DOHH2 (cell line): ENCODE measurements around the gene SART3.

Experiments
- H3F3A ChIP-seq: fragments of 200-600 bp; sonication (generic), shearing (Covaris generic); 2 replicates; pipeline ENCODE4 v1.6.0; 2016; ENCODE audit warnings: antibody characterized with exemption, mild to moderate bottlenecking; ENCODE audit not compliant: control insufficient read depth, insufficient read depth
- H3K27ac ChIP-seq: fragments of 200-600 bp; sonication (generic); 2 replicates; pipeline ENCODE4 v1.5.1; 2014; ENCODE audit warnings: low read depth, mild to moderate bottlenecking, low read length, moderate library complexity
- H3K27me3 ChIP-seq: fragments of 200-600 bp; sonication (generic); 2 replicates; pipeline ENCODE4 v1.6.1; 2014; ENCODE audit warnings: mild to moderate bottlenecking, low read length, mixed read lengths; ENCODE audit not compliant: control insufficient read depth
- H3K36me3 ChIP-seq: fragments of 200-600 bp; sonication (generic); 2 replicates; pipeline ENCODE4 v1.6.1; 2014; ENCODE audit warnings: mild to moderate bottlenecking, low read length, moderate library complexity, mixed read lengths; ENCODE audit not compliant: control insufficient read depth
- H3K4me1 ChIP-seq: fragments of 200-600 bp; sonication (generic); 2 replicates; pipeline ENCODE4 v1.6.1; 2014; ENCODE audit warnings: mild to moderate bottlenecking, low read length, mixed read lengths; ENCODE audit not compliant: control insufficient read depth
- H3K4me2 ChIP-seq: fragments of 200-600 bp; sonication (generic); 2 replicates; pipeline ENCODE4 v1.6.0; 2014; ENCODE audit warnings: mild to moderate bottlenecking, low read length, moderate library complexity
- H3K4me3 ChIP-seq: fragments of 200-600 bp; sonication (generic); 2 replicates; pipeline ENCODE4 v1.5.1; 2014; ENCODE audit warnings: mild to moderate bottlenecking, low read length, mixed read lengths
- H3K79me2 ChIP-seq: fragments of 200-600 bp; sonication (generic); 2 replicates; pipeline ENCODE4 v1.6.1; 2014; ENCODE audit warnings: mild to moderate bottlenecking, low read length, mixed read lengths; ENCODE audit not compliant: control insufficient read depth
- H3K9me2 ChIP-seq: fragments of 200-600 bp; sonication (generic); replicated peaks from 2 replicates; pipeline ENCODE4 v1.6.1; 2014; ENCODE audit warnings: mild to moderate bottlenecking, low read length, mixed read lengths; ENCODE audit not compliant: control insufficient read depth
- H3K9me3 ChIP-seq: fragments of 200-600 bp; sonication (generic); 2 replicates; pipeline ENCODE4 v1.6.1; 2014; ENCODE audit warnings: antibody characterized with exemption, low read length, mixed read lengths; ENCODE audit not compliant: control insufficient read depth, insufficient read depth
- H4K20me1 ChIP-seq: fragments of 200-600 bp; sonication (generic); 2 replicates; pipeline ENCODE4 v1.6.0; 2014; ENCODE audit warnings: low read depth, mild to moderate bottlenecking, antibody characterized with exemption, low read length, moderate library complexity; ENCODE audit not compliant: control insufficient read depth, insufficient read depth
- CTCF ChIP-seq: fragments of 200-600 bp; sonication (generic); IDR thresholded peaks from one replicate; pipeline ENCODE4 v1.5.1; 2014; ENCODE audit warnings: antibody characterized with exemption, mild to moderate bottlenecking, low read depth, low read length; ENCODE audit not compliant: poor library complexity, severe bottlenecking
- EZH2phosphoT487 ChIP-seq: fragments of 200-600 bp; sonication (generic); IDR thresholded peaks from 2 replicates; pipeline ENCODE4 v1.6.1; 2017; ENCODE audit warnings: borderline replicate concordance, mild to moderate bottlenecking, antibody characterized with exemption, low read length, moderate library complexity, mixed read lengths

SART3 gene

GRCh38 chr12:108560752-108561719 is at the start of gene SART3:
SART3 (minus strand) TSS chr12:108561173; CDS start chr12:108561154, 19 bp downstream.
- peaks cover 79% of the 10 kb centered on the region for H3K79me2 ChIP-seq

GRCh38 chr12:108610336-108610815 is 49.4 kb upstream of the SART3 start:
- no peak for TF ChIP-seq CTCF
- TF ChIP-seq EZH2phosphoT487 = no peak
- Histone ChIP-seq H3K36me3 (no peaks in the 10 kb centered on the region), H3K27ac (no peak overlapping the region), H4K20me1 (no peaks in the 10 kb centered on the region), H3K9me3 (no peaks in the 10 kb centered on the region), H3K4me1 (peaks cover 17% of the 10 kb centered on the region), H3K4me2 (no peak overlapping the region), H3K9me2 (no peaks in the 10 kb centered on the region), H3K79me2 (no peaks in the 10 kb centered on the region), H3K4me3 (no peak overlapping the region), H3F3A (peaks cover 2% of the 10 kb centered on the region; the same call in 1 of the 2 replicates), H3K27me3 (peaks cover 37% of the 10 kb centered on the region)

More at GRCh38 chr12:108560752-108561719, at the start of gene SART3:
- Histone ChIP-seq H3K27ac (peak within 1 kb of the TSS; percentile 87), H3K9me2 (no peaks in the 10 kb centered on the region), H3K9me3 (no peaks in the 10 kb centered on the region), H3K27me3 (no peaks in the 10 kb centered on the region), H3F3A (peaks cover 8% of the 10 kb centered on the region; the same call in 1 of the 2 replicates), H3K4me1 (peaks cover 65% of the 10 kb centered on the region), H4K20me1 (peaks cover 11% of the 10 kb centered on the region; the same call in 1 of the 2 replicates), H3K36me3 (peaks cover 72% of the 10 kb centered on the region), H3K4me2 (peak within 1 kb of the TSS; percentile 98), H3K4me3 (peak within 1 kb of the TSS; percentile 93)
- TF ChIP-seq CTCF = no peak
- no peak for TF ChIP-seq EZH2phosphoT487

- Histone ChIP-seq H3K9me3 (no peaks in the 10 kb centered on the region), H3K36me3 (no peaks in the 10 kb centered on the region), H3K4me3 (no peak overlapping the region), H3K4me2 (no peak overlapping the region), H3K4me1 (peaks cover 17% of the 10 kb centered on the region), H4K20me1 (no peaks in the 10 kb centered on the region), H3K9me2 (no peaks in the 10 kb centered on the region), H3K27me3 (peaks cover 37% of the 10 kb centered on the region), H3F3A (peaks cover 2% of the 10 kb centered on the region; the same call in 1 of the 2 replicates), H3K27ac (no peak overlapping the region), H3K79me2 (no peaks in the 10 kb centered on the region)
- TF ChIP-seq EZH2phosphoT487 = no peak
- no peak for TF ChIP-seq CTCF
Observed at GRCh38 chr12:108609537-108610335, 48.8 kb upstream of the SART3 start.
